Activated CD4-positive, alpha-beta T cell treated with anti-CD3 and anti-CD28 coated beads, Interleukin-10, Interleukin-2, amounts not matched to agents 100 ng/mL and 50 ng/mL, durations not matched to agents 16 hours and 8 hours (primary cell): ENCODE data around the gene PSAP.

Experiments used
- DNase-seq: peaks from one replicate; pipeline ENCODE4 v3.0.0-alpha.2; 2020

PSAP gene

GRCh38 chr10:71844084-71844483 lies 7.0 kb downstream of the PSAP start:
- no peak for DNase-seq

GRCh38 chr10:71842856-71843686 lies 8.0 kb downstream of the PSAP start:
- DNase-seq: no peak

- no peak for DNase-seq
These were observed 8.6 kb downstream of the PSAP start for GRCh38 chr10:71842422-71842821.

- no peak for DNase-seq
These were observed 10.1 kb downstream of the PSAP start for GRCh38 chr10:71840958-71841335.

GRCh38 chr10:71840177-71840957 lies 10.7 kb downstream of the PSAP start:
- DNase-seq: no peak

GRCh38 chr10:71838264-71839211 lies 12.5 kb downstream of the PSAP start:
- no peak for DNase-seq

- peak; percentile 13 for DNase-seq
These were observed 13.8 kb downstream of the PSAP start for GRCh38 chr10:71837098-71837827.

GRCh38 chr10:71836596-71836974 lies 14.5 kb downstream of the PSAP start:
- no peak for DNase-seq

GRCh38 chr10:71835671-71836595 lies 15.1 kb downstream of the PSAP start:
- DNase-seq: no peak

GRCh38 chr10:71834343-71834674 lies 16.7 kb downstream of the PSAP start:
- no peak for DNase-seq

- DNase-seq: no peak
These were observed 17.4 kb downstream of the PSAP start for GRCh38 chr10:71833451-71834342.

- peak; percentile 46 for DNase-seq
These were observed 18.1 kb downstream of the PSAP start for GRCh38 chr10:71832967-71833366.

GRCh38 chr10:71831646-71832552 lies 19.2 kb downstream of the PSAP start:
- no peak for DNase-seq

GRCh38 chr10:71830726-71831125 lies 20.3 kb downstream of the PSAP start:
- DNase-seq: no peak

GRCh38 chr10:71829896-71830295 lies 21.2 kb downstream of the PSAP start:
- no peak for DNase-seq

GRCh38 chr10:71829171-71829570 lies 21.9 kb downstream of the PSAP start:
- no peak for DNase-seq

GRCh38 chr10:71828702-71829101 lies 22.3 kb downstream of the PSAP start:
- no peak for DNase-seq

GRCh38 chr10:71827852-71828251 lies 23.2 kb downstream of the PSAP start:
- no peak for DNase-seq

GRCh38 chr10:71825217-71825616 lies 25.8 kb downstream of the PSAP start:
- DNase-seq: no peak
